H9 (cell line): ENCODE measurements around the gene KRTAP12-2. TPM values are rescaled to one million over a fixed set of nuclear protein-coding genes. Genes with fewer than 3 reads are reported as not detected.

ENCODE experiments used
- DNase-seq: peaks from one replicate; pipeline ENCODE4 v3.0.0-alpha.2; 2017
- H2AFZ ChIP-seq: one replicate; pipeline ENCODE4 v1.6.1; 2013; ENCODE audit warnings: mild to moderate bottlenecking, low read length, control low read depth, moderate library complexity
- H2AK5ac ChIP-seq: 2 replicates; pipeline ENCODE4 v1.6.1; 2013; ENCODE audit warnings: low read length, control low read depth, mixed read lengths; ENCODE audit not compliant: insufficient read length
- H2BK120ac ChIP-seq: one replicate; pipeline ENCODE4 v1.6.1; 2013; ENCODE audit warnings: low read depth, mild to moderate bottlenecking, low read length, control low read depth, inconsistent platforms; ENCODE audit not compliant: poor library complexity, severe bottlenecking
- H2BK12ac ChIP-seq: 2 replicates; pipeline ENCODE4 v1.6.1; 2013; ENCODE audit warnings: low read length, control low read depth, mixed read lengths, low read depth; ENCODE audit not compliant: insufficient read length
- H2BK15ac ChIP-seq: 2 replicates; pipeline ENCODE4 v1.6.1; 2013; ENCODE audit warnings: low read depth, low read length, control low read depth
- H2BK20ac ChIP-seq: one replicate; pipeline ENCODE4 v1.6.1; 2013; ENCODE audit warnings: low read depth, mild to moderate bottlenecking, low read length, control low read depth, inconsistent platforms; ENCODE audit not compliant: poor library complexity, severe bottlenecking
- H2BK5ac ChIP-seq: 2 replicates; pipeline ENCODE4 v1.6.1; 2013; ENCODE audit warnings: low read length, control low read depth, mixed read lengths; ENCODE audit not compliant: insufficient read length
- H3K14ac ChIP-seq: 2 replicates; pipeline ENCODE4 v1.6.1; 2013; ENCODE audit warnings: low read length, control low read depth; ENCODE audit not compliant: insufficient read depth
- H3K18ac ChIP-seq: 2 replicates; pipeline ENCODE4 v1.6.1; 2013; ENCODE audit warnings: low read depth, mild to moderate bottlenecking, mixed read lengths, low read length, control low read depth; ENCODE audit not compliant: insufficient read length
- H3K23ac ChIP-seq: 2 replicates; pipeline ENCODE4 v1.6.1; 2013; ENCODE audit warnings: low read length, control low read depth, mixed read lengths, low read depth; ENCODE audit not compliant: insufficient read length
- H3K23me2 ChIP-seq: 2 replicates; pipeline ENCODE4 v1.6.1; 2013; ENCODE audit warnings: low read depth, mild to moderate bottlenecking, mixed read lengths, low read length, control low read depth; ENCODE audit not compliant: insufficient read length, poor library complexity, severe bottlenecking
- H3K27ac ChIP-seq: 2 replicates; pipeline ENCODE4 v1.5.1; 2013; ENCODE audit warnings: low read length, control low read depth, mixed read lengths, low read depth; ENCODE audit not compliant: insufficient read length
- H3K27me3 ChIP-seq: 2 replicates; pipeline ENCODE4 v1.6.1; 2013; ENCODE audit warnings: low read length, control low read depth, inconsistent platforms; ENCODE audit not compliant: insufficient read depth
- H3K4ac ChIP-seq: 2 replicates; pipeline ENCODE4 v1.6.1; 2013; ENCODE audit warnings: low read depth, mild to moderate bottlenecking, control low read depth, inconsistent platforms, low read length, moderate library complexity
- H3K4me1 ChIP-seq: 2 replicates; pipeline ENCODE4 v1.6.1; 2013; ENCODE audit warnings: low read length, control low read depth, inconsistent platforms; ENCODE audit not compliant: insufficient read depth
- H3K4me2 ChIP-seq: 2 replicates; pipeline ENCODE4 v1.6.1; 2013; ENCODE audit warnings: low read length, control low read depth, mixed read lengths; ENCODE audit not compliant: insufficient read length, insufficient read depth
- H3K56ac ChIP-seq: 2 replicates; pipeline ENCODE4 v1.6.1; 2013; ENCODE audit warnings: low read depth, mild to moderate bottlenecking, mixed read lengths, low read length, control low read depth; ENCODE audit not compliant: insufficient read length
- H3K79me1 ChIP-seq: 2 replicates; pipeline ENCODE4 v1.6.1; 2013; ENCODE audit warnings: low read depth, mild to moderate bottlenecking, moderate library complexity, low read length, control low read depth, inconsistent platforms; ENCODE audit not compliant: insufficient read depth, poor library complexity, severe bottlenecking
- H3K79me2 ChIP-seq: 2 replicates; pipeline ENCODE4 v1.6.1; 2013; ENCODE audit warnings: low read length, control low read depth, inconsistent platforms; ENCODE audit not compliant: insufficient read depth
- H3K9ac ChIP-seq: 2 replicates; pipeline ENCODE4 v1.6.1; 2013; ENCODE audit warnings: low read length, control low read depth, mixed read lengths; ENCODE audit not compliant: insufficient read length; ENCODE audit errors: extremely low read depth
- H3K9me3 ChIP-seq: one replicate; pipeline ENCODE4 v1.6.1; 2013; ENCODE audit warnings: low read depth, low read length, inconsistent platforms; ENCODE audit not compliant: control insufficient read depth
- H3T11ph ChIP-seq: one replicate; pipeline ENCODE4 v1.6.1; 2013; ENCODE audit warnings: mild to moderate bottlenecking, low read length, control low read depth, inconsistent platforms
- H4K20me1 ChIP-seq: one replicate; pipeline ENCODE4 v1.6.1; 2013; ENCODE audit not compliant: control insufficient read depth, insufficient read length, insufficient read depth
- H4K5ac ChIP-seq: 2 replicates; pipeline ENCODE4 v1.6.1; 2013; ENCODE audit warnings: low read depth, mild to moderate bottlenecking, mixed read lengths, low read length, control low read depth; ENCODE audit not compliant: insufficient read length
- H4K8ac ChIP-seq: replicated peaks from 2 replicates; pipeline ENCODE4 v1.6.1; 2013; ENCODE audit warnings: low read length, control low read depth, mixed read lengths, low read depth; ENCODE audit not compliant: insufficient read length
- H4K91ac ChIP-seq: 2 replicates; pipeline ENCODE4 v1.6.1; 2013; ENCODE audit warnings: low read depth, mild to moderate bottlenecking, moderate library complexity, mixed read lengths, low read length, control low read depth; ENCODE audit not compliant: insufficient read length
- H3K27ac Mint-ChIP-seq, 3 experiments: 2 replicates in 2 of 3; 3 replicates in 1 of 3; pipeline ENCODE4 v1.8.0; 2020 to 2021; ENCODE audit warnings: mixed read lengths in 3 of 3, mild to moderate bottlenecking in 1 of 3, moderate library complexity in 1 of 3
- H3K27me3 Mint-ChIP-seq: 2 replicates; pipeline ENCODE4 v1.8.0; 2021; ENCODE audit warnings: low read depth, mild to moderate bottlenecking, moderate library complexity, mixed read lengths
- H3K36me3 Mint-ChIP-seq, 3 experiments: 2 replicates in 2 of 3; 3 replicates in 1 of 3; pipeline ENCODE4 v1.8.0; 2020 to 2021; ENCODE audit warnings: low read depth in 3 of 3, mixed read lengths in 3 of 3; ENCODE audit not compliant: insufficient read depth in 1 of 3
- H3K4me1 Mint-ChIP-seq, 2 experiments: 2 replicates each; pipeline ENCODE4 v1.8.0; 2020; ENCODE audit warnings: mixed read lengths in 2 of 2
- H3K4me3 Mint-ChIP-seq, 2 experiments: 2 replicates in 1 of 2; 3 replicates in 1 of 2; pipeline ENCODE4 v1.8.0; 2020 to 2021; ENCODE audit warnings: mild to moderate bottlenecking in 2 of 2, mixed read lengths in 2 of 2, moderate library complexity in 1 of 2
- H3K9me3 Mint-ChIP-seq, 2 experiments: 2 replicates in 1 of 2; 3 replicates in 1 of 2; pipeline ENCODE4 v1.8.0; 2020; ENCODE audit warnings: mild to moderate bottlenecking in 2 of 2, mixed read lengths in 2 of 2, moderate library complexity in 1 of 2
- CTCF ChIP-seq: fragments of 200-600 bp; sonication (generic); conservative IDR thresholded peaks from 3 replicates; pipeline ENCODE4 v1.8.0; 2021; ENCODE audit warnings: antibody characterized with exemption, mild to moderate bottlenecking
- WGBS: extraction: QIAGEN DNeasy Blood & Tissue Kit; methylation state at CpG from one replicate; pipeline ENCODE4 v1.1.7; 2013; ENCODE audit warnings: missing lambda C conversion rate, low lambda C conversion rate, mixed read lengths; ENCODE audit not compliant: insufficient read length; ENCODE audit errors: extremely low coverage; 5-methylcytosine and 5-hydroxymethylcytosine counted together
- total RNA-seq: library from RNA; stranded (reverse); gene quantifications from 2 replicates; pipeline ENCODE4 v1.2.1, GENCODE V29; 2021

Gene KRTAP12-2
- total RNA-seq, 1 experiment from 2014 or later: not detected

- no peak overlapping the region for H3K4me3 Mint-ChIP-seq
- no peaks in the 10 kb centered on the region for H3K79me2 ChIP-seq
- H3K23ac ChIP-seq: no peak overlapping the region
- H2AK5ac ChIP-seq: no peak overlapping the region
- WGBS: no CpG with 5 or more reads among the region's 5 CpGs
- H3K9me3 ChIP-seq: no peaks in the 10 kb centered on the region
- H4K8ac ChIP-seq: no peak overlapping the region
- no peak for TF ChIP-seq CTCF
- H3K27ac Mint-ChIP-seq: no peak overlapping the region
- H3K18ac ChIP-seq: no peak overlapping the region
- H3K9me3 Mint-ChIP-seq: peaks cover 22% of the 10 kb centered on the region in 2 experiments
- no peak overlapping the region for H2BK12ac ChIP-seq
- H3K23me2 ChIP-seq: no peaks in the 10 kb centered on the region
- H2BK15ac ChIP-seq: no peak overlapping the region
- no peak overlapping the region for H2BK5ac ChIP-seq
- H3T11ph ChIP-seq: no peak overlapping the region
- peaks cover 11% of the 10 kb centered on the region for H3K27me3 Mint-ChIP-seq
- H3K27me3 ChIP-seq: no peaks in the 10 kb centered on the region
- H3K36me3 Mint-ChIP-seq: peaks cover 7 to 20% (median 13%) of the 10 kb centered on the region in 3 experiments
- no peak overlapping the region for H3K27ac ChIP-seq
- H2BK20ac ChIP-seq: no peak overlapping the region
- no peaks in the 10 kb centered on the region for H3K4me1 ChIP-seq
- no peak for DNase-seq
- no peaks in the 10 kb centered on the region for H4K20me1 ChIP-seq
- H3K56ac ChIP-seq: no peak overlapping the region
- no peak overlapping the region for H2AFZ ChIP-seq
- H3K4me2 ChIP-seq: no peak overlapping the region
- no peak overlapping the region for H2BK120ac ChIP-seq
- H4K91ac ChIP-seq: no peak overlapping the region
- no peak overlapping the region for H3K4ac ChIP-seq
- no peaks in the 10 kb centered on the region for H3K79me1 ChIP-seq
- H3K14ac ChIP-seq: no peak overlapping the region
- no peak overlapping the region for H4K5ac ChIP-seq
- H3K9ac ChIP-seq: no peak overlapping the region
- peaks cover 9 to 11% of the 10 kb centered on the region in 2 experiments for H3K4me1 Mint-ChIP-seq
These were observed 26.0 kb downstream of the KRTAP12-2 start for GRCh38 chr21:44640761-44641160.
